ENCODE results near the gene PUM2.

DNA sequence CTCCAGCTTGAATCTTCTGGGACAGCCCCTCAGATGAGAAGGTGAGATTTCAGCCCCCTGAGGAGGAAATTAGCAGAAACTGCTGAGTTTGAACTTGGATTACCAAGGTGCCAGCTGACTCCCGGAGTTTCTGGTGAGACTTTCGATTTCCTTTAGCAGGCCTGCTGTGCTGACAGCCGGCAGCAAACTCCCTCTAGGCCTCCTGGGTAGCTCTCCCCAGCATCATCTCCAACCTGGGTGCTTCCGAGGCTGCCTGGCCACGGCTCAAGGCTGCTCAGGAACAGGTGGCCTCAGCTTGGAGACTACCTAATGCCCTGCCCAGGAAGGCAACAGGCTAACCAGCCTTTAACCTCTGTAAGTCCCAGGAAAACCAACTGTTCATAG is 142.2 kb downstream of the PUM2 start:
- TF ChIP-seq, protein P1, sequence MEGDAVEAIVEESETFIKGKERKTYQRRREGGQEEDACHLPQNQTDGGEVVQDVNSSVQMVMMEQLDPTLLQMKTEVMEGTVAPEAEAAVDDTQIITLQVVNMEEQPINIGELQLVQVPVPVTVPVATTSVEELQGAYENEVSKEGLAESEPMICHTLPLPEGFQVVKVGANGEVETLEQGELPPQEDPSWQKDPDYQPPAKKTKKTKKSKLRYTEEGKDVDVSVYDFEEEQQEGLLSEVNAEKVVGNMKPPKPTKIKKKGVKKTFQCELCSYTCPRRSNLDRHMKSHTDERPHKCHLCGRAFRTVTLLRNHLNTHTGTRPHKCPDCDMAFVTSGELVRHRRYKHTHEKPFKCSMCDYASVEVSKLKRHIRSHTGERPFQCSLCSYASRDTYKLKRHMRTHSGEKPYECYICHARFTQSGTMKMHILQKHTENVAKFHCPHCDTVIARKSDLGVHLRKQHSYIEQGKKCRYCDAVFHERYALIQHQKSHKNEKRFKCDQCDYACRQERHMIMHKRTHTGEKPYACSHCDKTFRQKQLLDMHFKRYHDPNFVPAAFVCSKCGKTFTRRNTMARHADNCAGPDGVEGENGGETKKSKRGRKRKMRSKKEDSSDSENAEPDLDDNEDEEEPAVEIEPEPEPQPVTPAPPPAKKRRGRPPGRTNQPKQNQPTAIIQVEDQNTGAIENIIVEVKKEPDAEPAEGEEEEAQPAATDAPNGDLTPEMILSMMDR (IDR thresholded peaks at IDR 0.05) = no peak
- TF ChIP-seq, protein P2, sequence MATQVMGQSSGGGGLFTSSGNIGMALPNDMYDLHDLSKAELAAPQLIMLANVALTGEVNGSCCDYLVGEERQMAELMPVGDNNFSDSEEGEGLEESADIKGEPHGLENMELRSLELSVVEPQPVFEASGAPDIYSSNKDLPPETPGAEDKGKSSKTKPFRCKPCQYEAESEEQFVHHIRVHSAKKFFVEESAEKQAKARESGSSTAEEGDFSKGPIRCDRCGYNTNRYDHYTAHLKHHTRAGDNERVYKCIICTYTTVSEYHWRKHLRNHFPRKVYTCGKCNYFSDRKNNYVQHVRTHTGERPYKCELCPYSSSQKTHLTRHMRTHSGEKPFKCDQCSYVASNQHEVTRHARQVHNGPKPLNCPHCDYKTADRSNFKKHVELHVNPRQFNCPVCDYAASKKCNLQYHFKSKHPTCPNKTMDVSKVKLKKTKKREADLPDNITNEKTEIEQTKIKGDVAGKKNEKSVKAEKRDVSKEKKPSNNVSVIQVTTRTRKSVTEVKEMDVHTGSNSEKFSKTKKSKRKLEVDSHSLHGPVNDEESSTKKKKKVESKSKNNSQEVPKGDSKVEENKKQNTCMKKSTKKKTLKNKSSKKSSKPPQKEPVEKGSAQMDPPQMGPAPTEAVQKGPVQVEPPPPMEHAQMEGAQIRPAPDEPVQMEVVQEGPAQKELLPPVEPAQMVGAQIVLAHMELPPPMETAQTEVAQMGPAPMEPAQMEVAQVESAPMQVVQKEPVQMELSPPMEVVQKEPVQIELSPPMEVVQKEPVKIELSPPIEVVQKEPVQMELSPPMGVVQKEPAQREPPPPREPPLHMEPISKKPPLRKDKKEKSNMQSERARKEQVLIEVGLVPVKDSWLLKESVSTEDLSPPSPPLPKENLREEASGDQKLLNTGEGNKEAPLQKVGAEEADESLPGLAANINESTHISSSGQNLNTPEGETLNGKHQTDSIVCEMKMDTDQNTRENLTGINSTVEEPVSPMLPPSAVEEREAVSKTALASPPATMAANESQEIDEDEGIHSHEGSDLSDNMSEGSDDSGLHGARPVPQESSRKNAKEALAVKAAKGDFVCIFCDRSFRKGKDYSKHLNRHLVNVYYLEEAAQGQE (IDR thresholded peaks at IDR 0.05; ENCODE audit: insufficient read depth in 1 of 2, low read depth in 2 of 2, low read length in 1 of 2) = no peak
